Fibroblast of the aortic adventitia (primary cell): Measurements from ENCODE around the gene GFAP. TPM values are rescaled to one million over a fixed set of nuclear protein-coding genes. Genes with fewer than 3 reads are reported as not detected.
A peak's percentile ranks its signal among the peaks of the same experiment; 100 is the strongest.

ENCODE experiments used
- DNase-seq: peaks from one replicate; pipeline ENCODE4 v3.0.0-alpha.2; 2010; ENCODE audit warnings: low read depth
- H3K4me3 ChIP-seq: 2 replicates; pipeline ENCODE4 v1.5.1; 2011; ENCODE audit warnings: low read depth, mild to moderate bottlenecking, control low read depth, low read length, moderate library complexity
- total RNA-seq: library from RNA; depleted of rRNA; stranded (reverse); fragments of >200 nt; gene quantifications from 2 replicates; pipeline ENCODE4 v1.2.3, GENCODE V29; 2012; ENCODE audit warnings: low replicate concordance
- TF ChIP-seq, protein P1 (sequence below): IDR thresholded peaks from 2 replicates; pipeline ENCODE4 v1.5.1; 2011; ENCODE audit warnings: mild to moderate bottlenecking, low read length, control low read depth, inconsistent platforms; ENCODE audit not compliant: insufficient read depth

The GFAP gene
- total RNA-seq, 1 donor = not detected

DNA sequence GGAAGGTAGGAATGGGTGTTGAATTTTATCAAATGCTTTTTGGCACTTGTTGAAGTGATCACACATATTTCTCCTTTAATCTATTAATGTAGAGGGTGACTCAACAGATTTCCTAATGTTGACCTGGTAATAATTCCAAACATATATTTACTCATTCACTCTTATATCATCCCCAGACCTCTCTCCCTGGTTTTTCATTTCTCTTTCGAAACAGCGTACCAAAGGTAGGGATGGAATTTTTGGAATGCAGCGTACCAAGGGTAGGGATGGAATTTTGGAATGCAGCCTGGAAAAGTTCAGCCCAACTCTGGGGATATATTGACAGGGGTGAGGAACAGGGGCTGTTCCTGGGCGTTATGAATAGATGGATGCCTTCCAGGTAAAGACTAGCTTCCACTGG is 25.0 kb upstream of the GFAP start:
- TF ChIP-seq, protein P1, sequence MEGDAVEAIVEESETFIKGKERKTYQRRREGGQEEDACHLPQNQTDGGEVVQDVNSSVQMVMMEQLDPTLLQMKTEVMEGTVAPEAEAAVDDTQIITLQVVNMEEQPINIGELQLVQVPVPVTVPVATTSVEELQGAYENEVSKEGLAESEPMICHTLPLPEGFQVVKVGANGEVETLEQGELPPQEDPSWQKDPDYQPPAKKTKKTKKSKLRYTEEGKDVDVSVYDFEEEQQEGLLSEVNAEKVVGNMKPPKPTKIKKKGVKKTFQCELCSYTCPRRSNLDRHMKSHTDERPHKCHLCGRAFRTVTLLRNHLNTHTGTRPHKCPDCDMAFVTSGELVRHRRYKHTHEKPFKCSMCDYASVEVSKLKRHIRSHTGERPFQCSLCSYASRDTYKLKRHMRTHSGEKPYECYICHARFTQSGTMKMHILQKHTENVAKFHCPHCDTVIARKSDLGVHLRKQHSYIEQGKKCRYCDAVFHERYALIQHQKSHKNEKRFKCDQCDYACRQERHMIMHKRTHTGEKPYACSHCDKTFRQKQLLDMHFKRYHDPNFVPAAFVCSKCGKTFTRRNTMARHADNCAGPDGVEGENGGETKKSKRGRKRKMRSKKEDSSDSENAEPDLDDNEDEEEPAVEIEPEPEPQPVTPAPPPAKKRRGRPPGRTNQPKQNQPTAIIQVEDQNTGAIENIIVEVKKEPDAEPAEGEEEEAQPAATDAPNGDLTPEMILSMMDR = no peak
- no peak overlapping the region for H3K4me3 ChIP-seq
- DNase-seq = peak; percentile 57

DNA sequence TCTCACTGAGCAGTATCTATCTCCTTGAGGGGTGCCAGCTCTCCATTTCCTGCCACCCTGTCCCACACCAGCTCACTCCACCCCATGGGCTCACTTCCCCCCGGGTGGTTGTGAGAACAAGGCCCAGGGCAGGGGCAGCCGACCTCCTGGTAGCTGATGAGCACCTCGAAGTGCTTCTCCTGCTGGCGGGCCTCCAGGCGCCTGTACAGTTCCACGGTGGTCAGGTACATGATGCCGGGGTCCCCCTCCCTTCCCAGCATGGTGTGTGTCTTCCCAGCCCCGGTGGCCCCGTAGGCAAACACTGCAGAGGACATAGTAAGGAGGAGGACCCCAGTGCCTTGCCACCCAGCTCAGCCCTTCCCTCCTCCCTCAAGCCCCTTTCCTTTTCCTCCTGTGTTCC is 19.8 kb upstream of the GFAP start:
- no peak for DNase-seq
- no peak overlapping the region for H3K4me3 ChIP-seq
- TF ChIP-seq, protein P1 = no peak

DNA sequence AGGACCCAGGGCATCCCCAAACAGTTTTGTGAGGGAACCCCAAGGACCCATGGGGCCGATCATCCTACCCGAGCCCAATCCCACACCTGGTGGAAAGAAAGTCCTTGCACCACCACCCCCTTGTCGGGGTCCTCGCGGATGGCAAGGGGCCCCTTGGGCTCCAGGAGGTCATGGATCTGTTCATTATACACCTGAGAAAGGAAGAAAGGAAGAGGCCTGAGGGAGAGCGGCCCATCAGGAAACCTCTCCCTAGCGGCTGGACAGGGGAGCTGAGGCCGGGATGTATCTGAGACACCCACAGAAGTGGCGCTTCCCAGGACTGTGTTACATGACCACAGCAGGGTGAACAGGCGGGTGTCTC is 19.4 kb upstream of the GFAP start:
- H3K4me3 ChIP-seq = no peak overlapping the region
- TF ChIP-seq, protein P1 = no peak
- no peak for DNase-seq

DNA sequence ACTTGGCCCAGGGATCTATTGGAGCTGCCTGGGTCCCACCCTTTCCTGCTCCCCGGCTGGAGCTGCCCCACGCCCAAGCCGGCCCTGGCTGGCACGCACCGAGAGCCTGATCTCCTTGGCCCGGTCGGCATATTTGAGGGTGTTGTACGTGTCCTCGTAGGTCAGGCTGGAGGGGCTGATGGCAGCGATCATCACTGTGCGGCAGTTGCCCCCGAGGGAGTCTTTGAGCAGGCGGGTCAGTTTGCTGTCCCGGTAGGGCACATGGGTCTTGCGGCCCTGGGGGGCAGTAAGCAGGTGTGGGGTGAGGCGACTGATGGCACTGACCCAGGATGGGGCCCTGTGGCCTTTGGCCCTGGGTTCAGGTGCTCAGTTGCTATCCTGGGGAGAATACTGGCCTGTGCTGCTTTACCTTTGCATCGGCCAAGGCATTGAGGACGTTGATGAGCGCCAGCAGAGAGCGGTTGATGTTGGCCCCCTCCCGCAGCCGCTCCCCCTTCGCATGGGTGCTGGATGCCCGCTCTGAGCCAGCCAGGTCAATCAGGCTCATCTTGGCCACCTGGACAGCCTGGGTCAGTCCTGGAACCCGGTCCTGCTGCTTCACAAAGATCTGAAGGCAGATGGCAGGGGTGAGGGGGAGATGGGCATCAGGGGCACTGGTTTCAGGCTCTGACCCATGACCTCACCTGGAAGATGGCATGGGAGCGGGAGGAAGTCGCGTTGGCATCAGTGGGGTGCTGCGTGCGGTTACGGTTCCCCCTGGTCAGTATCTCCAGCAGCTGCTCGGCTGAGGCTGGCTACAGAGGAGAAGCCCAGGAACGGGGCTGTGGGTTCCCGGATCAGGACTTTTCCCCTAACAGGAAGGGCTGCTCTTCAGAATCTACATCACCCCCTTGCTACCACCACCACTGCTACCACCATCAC is 18.8 kb upstream of the GFAP start:
- TF ChIP-seq, protein P1 = no peak
- no peak for DNase-seq
- no peak overlapping the region for H3K4me3 ChIP-seq

DNA sequence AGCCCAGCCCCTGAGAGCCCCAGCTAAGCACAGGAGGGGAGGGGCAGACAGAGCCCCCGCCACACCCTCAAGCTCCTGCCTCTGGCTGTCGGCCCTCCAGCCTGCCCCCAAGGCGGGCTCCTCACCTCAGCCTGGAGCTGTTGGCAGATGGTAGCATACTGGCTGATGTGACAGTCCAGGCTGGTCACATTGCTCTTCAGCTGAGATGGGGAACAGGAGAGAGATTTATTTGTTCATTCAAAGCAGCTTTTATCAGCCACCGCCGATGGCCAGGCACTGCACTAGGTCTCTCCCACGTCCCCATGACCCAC is 17.4 kb upstream of the GFAP start:
- H3K4me3 ChIP-seq = no peak overlapping the region
- TF ChIP-seq, protein P1 = no peak
- no peak for DNase-seq

DNA sequence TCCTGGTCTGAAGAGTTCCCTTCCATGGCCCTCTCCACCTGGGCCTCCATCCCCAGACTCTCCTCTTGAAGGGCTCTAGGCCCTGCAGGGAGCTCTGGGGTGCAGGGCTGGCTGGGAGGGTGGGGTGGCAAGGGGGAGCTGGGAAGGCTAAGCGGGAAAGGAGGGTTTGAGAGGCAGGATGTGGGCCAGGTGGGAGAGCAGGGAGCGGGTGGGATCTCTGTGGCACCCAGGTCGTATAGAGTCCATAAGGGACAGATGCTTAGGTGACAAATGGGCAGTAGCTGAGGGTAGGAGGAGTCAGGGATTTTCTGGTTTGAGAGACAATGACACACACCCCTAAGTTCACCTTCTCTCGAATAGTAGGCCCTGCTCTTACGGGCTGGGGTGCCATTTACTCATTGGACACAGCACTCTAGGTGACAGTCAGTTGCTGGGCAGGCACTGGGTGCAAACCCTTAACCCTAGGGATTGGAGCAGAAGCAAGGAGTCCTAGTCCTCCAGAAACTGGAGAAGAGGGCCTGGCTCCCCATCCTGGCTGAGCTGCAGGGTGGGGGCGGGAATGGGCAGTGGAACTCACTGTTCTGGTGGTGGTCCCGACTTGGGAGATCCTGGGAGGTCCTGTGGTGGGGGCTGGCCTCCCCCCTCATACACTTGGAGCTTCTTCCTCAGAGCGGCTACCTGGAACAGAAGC is 16.9 kb upstream of the GFAP start:
- no peak for DNase-seq
- TF ChIP-seq, protein P1 = no peak
- no peak overlapping the region for H3K4me3 ChIP-seq
